Measurements from ENCODE around the gene MUC4.
A peak's percentile ranks its signal among the peaks of the same experiment; 100 is the strongest.

The MUC4 gene

GRCh38 chr3:195811756-195812155 is at the start of gene MUC4:
Gene MUC4, minus strand, starts transcription at chr3:195811929. Its CDS starts 112 bp downstream, at chr3:195811817.
- peak; percentile 32 for DNase-seq

GRCh38 chr3:195860456-195860855 is 48.7 kb upstream of the MUC4 start:
- no peak for DNase-seq

- DNase-seq: peak; percentile 67
Observed at GRCh38 chr3:195859846-195860411, 48.2 kb upstream of the MUC4 start.

GRCh38 chr3:195859061-195859845 is 47.5 kb upstream of the MUC4 start:
- DNase-seq: peak; percentile 87

- no peak for DNase-seq
Observed at GRCh38 chr3:195856410-195857084, 44.8 kb upstream of the MUC4 start.

GRCh38 chr3:195855471-195856409 is 44.0 kb upstream of the MUC4 start:
- DNase-seq: peak; percentile 16

- no peak for DNase-seq
Observed at GRCh38 chr3:195854628-195855294, 43.0 kb upstream of the MUC4 start.

- no peak for DNase-seq
Observed at GRCh38 chr3:195853996-195854395, 42.3 kb upstream of the MUC4 start.

GRCh38 chr3:195853036-195853435 is 41.3 kb upstream of the MUC4 start:
- DNase-seq: no peak

GRCh38 chr3:195850857-195851543 is 39.3 kb upstream of the MUC4 start:
- peak; percentile 95 for DNase-seq

GRCh38 chr3:195849322-195850074 is 37.8 kb upstream of the MUC4 start:
- DNase-seq: peak; percentile 46

GRCh38 chr3:195847055-195847950 is 35.6 kb upstream of the MUC4 start:
- no peak for DNase-seq

- DNase-seq: no peak
Observed at GRCh38 chr3:195845483-195845882, 33.8 kb upstream of the MUC4 start.

GRCh38 chr3:195844671-195845218 is 33.0 kb upstream of the MUC4 start:
- DNase-seq: no peak

- DNase-seq: no peak
Observed at GRCh38 chr3:195839260-195840010, 27.7 kb upstream of the MUC4 start.

GRCh38 chr3:195838714-195839113 is 27.0 kb upstream of the MUC4 start:
- no peak for DNase-seq

GRCh38 chr3:195836476-195837135 is 24.9 kb upstream of the MUC4 start:
- no peak for DNase-seq

GRCh38 chr3:195835791-195836190 is 24.1 kb upstream of the MUC4 start:
- DNase-seq: no peak

Measured in NCI-H345 (cell line).